ENCODE results near the gene HLA-DQA2.

DNA sequence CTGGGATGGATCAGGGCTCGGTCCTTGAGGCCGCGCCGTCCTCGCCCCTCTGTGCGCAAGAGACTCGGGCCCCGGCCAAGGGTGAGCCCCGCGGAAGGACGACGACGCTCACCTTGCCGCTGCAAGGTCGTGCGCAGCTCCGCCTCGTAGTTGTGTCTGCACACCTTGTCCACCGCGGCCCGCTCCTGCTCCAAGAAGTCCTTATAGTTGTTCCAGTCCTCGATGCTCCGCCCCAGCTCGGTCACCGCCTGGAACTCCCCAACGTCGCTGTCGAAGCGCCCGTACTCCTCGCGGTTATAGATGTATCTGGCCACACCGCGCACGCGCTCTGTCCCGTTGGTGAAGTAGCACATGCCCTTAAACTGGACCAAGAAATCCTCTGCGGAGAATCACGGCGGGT lies 20.4 kb downstream of the HLA-DQA2 start:
- TF ChIP-seq ZFP30 (CRISPR knock-in tag; IDR thresholded peaks at IDR 0.05) (no peak), ZNF565 (CRISPR knock-in tag; conservative IDR thresholded peaks at IDR 0.05; ENCODE audit: low read depth) (no peak)
